Right lobe of liver (tissue), 6 donors: ENCODE results near the gene APP. TPM values are rescaled to one million over a fixed set of nuclear protein-coding genes. Genes with fewer than 3 reads are reported as not detected.

Experiments
- ATAC-seq, 4 donors: fragments of 200-7000 bp; cut with Tn5 transposase; one replicate each; pipeline ENCODE4 v1.9.1; 2020; ENCODE audit warnings: mild to moderate bottlenecking in 4 of 4, moderate library complexity in 4 of 4
- DNase-seq, 3 donors: peaks; one replicate each; pipeline ENCODE4 v3.0.0-alpha.2; 2020
- H3K27ac ChIP-seq, 3 donors: fragments of 200-600 bp; one replicate each; pipeline ENCODE4 v1.8.0; 2022
- H3K27me3 ChIP-seq, 2 donors: fragments of 200-600 bp; one replicate each; pipeline ENCODE4 v1.8.0; 2022
- H3K36me3 ChIP-seq, 4 donors: fragments of 200-600 bp; sonication (generic) in 1 of 4; one replicate each; pipeline versions ENCODE4 v1.5.1 to v1.8.0; 2017 to 2022; ENCODE audit warnings: control low read depth in 1 of 4
- H3K4me1 ChIP-seq, 4 donors: fragments of 200-600 bp; sonication (generic) in 1 of 4; one replicate each; pipeline versions ENCODE4 v1.5.1 to v1.8.0; 2017 to 2022; ENCODE audit warnings: control low read depth in 1 of 4
- H3K4me3 ChIP-seq, 3 donors: fragments of 200-600 bp; one replicate each; pipeline ENCODE4 v1.8.0; 2022
- H3K9me3 ChIP-seq, 4 donors: fragments of 200-600 bp; sonication (generic) in 1 of 4; one replicate each; pipeline versions ENCODE4 v1.5.1 to v1.8.0; 2017 to 2022; ENCODE audit warnings: control low read depth in 1 of 4
- POLR2A ChIP-seq: fragments of 450-650 bp; IDR thresholded peaks from one replicate; pipeline ENCODE4 v1.6.1; 2017; ENCODE audit warnings: antibody characterized with exemption, mild to moderate bottlenecking
- WGBS: methylation state at CpG from one replicate; pipeline ENCODE4 v1.1.6; 2018; ENCODE audit warnings: low coverage, low lambda C conversion rate; ENCODE audit not compliant: insufficient coverage; ENCODE audit errors: missing lambda C conversion rate; 5-methylcytosine and 5-hydroxymethylcytosine counted together
- intact Hi-C, 2 donors: fragments of 100-400 bp; cut with DNase I; formaldehyde crosslinking; loops; one replicate each; pipeline versions ENCODE4 v1.11.2 to v1.14.1; 2022
- small RNA-seq, 2 experiments: library from RNA; depleted of rRNA; stranded (forward); fragments of <200 nt; gene quantifications; one replicate each; pipeline ENCODE3, GENCODE V24; 2016
- total RNA-seq, 6 experiments: library from RNA; depleted of rRNA in 2 of 6; stranded (reverse); fragments of >200 nt in 2 of 6; fragmentation: NEBNext Ultra II Directional in 3 of 6; extraction: Animal tissue kit (Norgen Biotek cat#: 25700) in 3 of 6; gene quantifications; one replicate each; pipeline versions ENCODE4 v1.1.0 to v1.2.4, GENCODE V29; 2016 to 2023
- TF ChIP-seq, protein P1 (sequence below), 4 donors: fragments of 200-600 bp in 3 of 4; fragments of 450-650 bp in 1 of 4; IDR thresholded peaks; one replicate each; pipeline versions ENCODE4 v1.5.1 to v1.8.0; 2016 to 2022; ENCODE audit warnings: antibody characterized with exemption in 4 of 4, mild to moderate bottlenecking in 2 of 4
- donor health status: DM: no; HTN: yes; CAD: no.
- donor health status: DM: no; HTN: no; CAD: no.
- donor health status: DM: no; HTN: no; CAD: no.
- donor health status: DM: no; HTN: yes; CAD: no.
- donor health status: DM: no; HTN: yes; CAD: no.

The APP gene
- total RNA-seq, 6 experiments from 2014 or later, result 127 to 262 (median 208) TPM

DNA sequence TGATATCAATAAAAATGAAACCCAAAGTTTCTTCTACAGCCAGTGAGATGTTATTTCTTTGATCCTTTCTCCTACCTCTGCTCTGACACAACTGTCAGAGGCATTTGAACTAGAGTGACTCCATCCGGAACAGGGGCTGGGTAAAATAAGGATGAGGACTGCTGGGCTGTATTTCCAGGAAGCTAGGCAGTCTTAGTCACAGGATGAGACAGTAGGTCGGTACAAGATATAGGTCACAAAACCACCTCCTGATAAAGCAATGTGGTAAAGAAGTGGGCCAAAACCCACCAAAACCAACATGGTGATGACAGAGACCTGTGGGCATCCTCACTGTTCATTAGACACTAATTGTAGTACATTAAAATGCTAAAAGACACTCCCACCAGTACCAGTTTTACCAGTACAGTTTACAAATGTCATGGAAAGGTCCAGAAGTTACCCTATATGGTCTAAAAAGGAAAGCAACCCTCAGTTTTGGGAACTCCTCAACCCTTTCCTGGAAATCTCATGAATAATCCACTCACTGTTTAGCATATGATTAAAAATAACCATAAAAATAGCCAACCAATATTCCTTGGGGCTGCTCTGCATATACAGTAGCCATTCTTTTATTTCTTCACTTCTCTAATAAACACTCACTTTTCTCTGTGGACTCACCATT, 339.1 kb downstream of the APP start:
- Histone ChIP-seq H3K4me1 (no peaks in the 10 kb centered on the region), H3K27ac (no peak overlapping the region), H3K27me3 (no peaks in the 10 kb centered on the region), H3K36me3 (no peaks in the 10 kb centered on the region), H3K9me3 (no peaks in the 10 kb centered on the region), H3K4me3 (no peak overlapping the region)
- intact Hi-C loops, result no loop called here
- 73% methylated on average over 2 of the region's 2 CpGs for WGBS
- TF ChIP-seq POLR2A, result no peak
- TF ChIP-seq, protein P1, sequence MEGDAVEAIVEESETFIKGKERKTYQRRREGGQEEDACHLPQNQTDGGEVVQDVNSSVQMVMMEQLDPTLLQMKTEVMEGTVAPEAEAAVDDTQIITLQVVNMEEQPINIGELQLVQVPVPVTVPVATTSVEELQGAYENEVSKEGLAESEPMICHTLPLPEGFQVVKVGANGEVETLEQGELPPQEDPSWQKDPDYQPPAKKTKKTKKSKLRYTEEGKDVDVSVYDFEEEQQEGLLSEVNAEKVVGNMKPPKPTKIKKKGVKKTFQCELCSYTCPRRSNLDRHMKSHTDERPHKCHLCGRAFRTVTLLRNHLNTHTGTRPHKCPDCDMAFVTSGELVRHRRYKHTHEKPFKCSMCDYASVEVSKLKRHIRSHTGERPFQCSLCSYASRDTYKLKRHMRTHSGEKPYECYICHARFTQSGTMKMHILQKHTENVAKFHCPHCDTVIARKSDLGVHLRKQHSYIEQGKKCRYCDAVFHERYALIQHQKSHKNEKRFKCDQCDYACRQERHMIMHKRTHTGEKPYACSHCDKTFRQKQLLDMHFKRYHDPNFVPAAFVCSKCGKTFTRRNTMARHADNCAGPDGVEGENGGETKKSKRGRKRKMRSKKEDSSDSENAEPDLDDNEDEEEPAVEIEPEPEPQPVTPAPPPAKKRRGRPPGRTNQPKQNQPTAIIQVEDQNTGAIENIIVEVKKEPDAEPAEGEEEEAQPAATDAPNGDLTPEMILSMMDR (IDR thresholded peaks at IDR 0.05), result no peak
- ATAC-seq, result no peak
- DNase-seq, result no peak

Small RNAs within 50 kb of the gene (small RNA-seq; reads per million reads assigned to genes)
- gene RNU6-123P (0 reads per million in 2 experiments), gene RNU6-926P (0 reads per million in 2 experiments)
